Ectodermal cell (in vitro differentiated cells): ENCODE data around the gene CCDC87.

ENCODE experiments used
- H3K27ac ChIP-seq: 2 replicates; pipeline ENCODE4 v1.7.0; 2013; ENCODE audit warnings: mild to moderate bottlenecking, low read depth, low read length; ENCODE audit not compliant: insufficient read depth, poor library complexity, severe bottlenecking
- H3K27me3 ChIP-seq: 2 replicates; pipeline ENCODE4 v1.7.0; 2013; ENCODE audit warnings: mild to moderate bottlenecking, low read length; ENCODE audit not compliant: insufficient read depth, control insufficient read depth, poor library complexity, severe bottlenecking
- H3K36me3 ChIP-seq: one replicate; pipeline ENCODE4 v1.7.0; 2013; ENCODE audit warnings: low read length; ENCODE audit not compliant: control insufficient read depth, insufficient read depth
- H3K4me1 ChIP-seq: one replicate; pipeline ENCODE4 v1.7.0; 2013; ENCODE audit warnings: low read length; ENCODE audit not compliant: control insufficient read depth, insufficient read depth
- H3K4me3 ChIP-seq: 2 replicates; pipeline ENCODE4 v1.7.0; 2013; ENCODE audit warnings: low read depth, low read length, control low read depth; ENCODE audit not compliant: insufficient read depth
- H3K9me3 ChIP-seq: 2 replicates; pipeline ENCODE4 v1.7.0; 2013; ENCODE audit warnings: mild to moderate bottlenecking, low read length, moderate library complexity; ENCODE audit not compliant: control insufficient read depth
- WGBS, 2 experiments: methylation state at CpG; one replicate each; pipeline ENCODE4 v1.1.7; 2013; ENCODE audit warnings: missing lambda C conversion rate in 2 of 2; 5-methylcytosine and 5-hydroxymethylcytosine counted together

The CCDC87 gene

DNA sequence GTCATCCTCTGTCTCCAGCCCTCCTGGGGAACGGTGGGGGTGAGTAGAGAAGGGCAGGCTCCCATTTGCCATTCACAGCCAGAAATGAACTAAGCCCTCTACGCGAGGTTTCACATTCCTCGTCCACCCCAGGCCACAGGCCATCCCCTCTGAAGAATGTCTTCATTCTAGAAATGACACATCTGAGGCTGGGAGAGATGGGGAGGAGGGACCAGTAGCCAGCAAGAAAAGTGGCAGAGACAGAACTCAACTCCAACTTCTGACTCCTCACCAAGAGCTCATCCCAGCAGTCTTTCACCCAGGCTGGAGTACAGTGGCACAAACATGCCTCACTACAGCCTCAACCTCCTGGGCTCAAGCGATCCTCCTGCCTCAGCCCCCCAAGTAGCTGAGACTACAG lies 27.9 kb downstream of the CCDC87 start:
- H3K27ac ChIP-seq = no peak overlapping the region
- no peak overlapping the region for H3K4me3 ChIP-seq
- peaks cover 6% of the 10 kb centered on the region for H3K27me3 ChIP-seq
- WGBS, 2 experiments = 91 to 92% methylated on average over 5 of the region's 5 CpGs
- H3K9me3 ChIP-seq = no peaks in the 10 kb centered on the region
- H3K4me1 ChIP-seq = no peaks in the 10 kb centered on the region
- peaks cover 7% of the 10 kb centered on the region for H3K36me3 ChIP-seq

DNA sequence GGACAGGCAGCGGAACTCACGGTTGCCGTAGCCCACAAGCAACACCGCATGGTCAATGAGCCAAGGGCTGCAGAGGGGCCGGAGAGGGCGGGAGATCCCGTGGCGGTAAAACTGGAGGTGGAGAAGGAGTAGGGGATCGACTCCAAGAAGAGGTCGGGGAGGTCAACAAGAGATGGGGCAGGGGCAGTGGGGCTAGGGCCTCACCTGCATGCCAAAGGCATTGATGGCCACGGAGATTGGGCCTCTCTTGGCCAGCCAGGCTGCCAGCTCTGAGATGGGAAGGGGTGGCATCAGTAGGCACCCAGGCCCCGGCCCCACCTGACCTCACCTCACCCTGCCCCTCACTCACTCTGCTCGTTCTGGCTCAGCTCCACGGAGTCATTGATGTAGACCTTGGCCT lies 28.3 kb downstream of the CCDC87 start:
- H3K27ac ChIP-seq = no peak overlapping the region
- no peaks in the 10 kb centered on the region for H3K9me3 ChIP-seq
- H3K27me3 ChIP-seq = peaks cover 6% of the 10 kb centered on the region
- H3K36me3 ChIP-seq = peaks cover 7% of the 10 kb centered on the region
- 94% methylated on average over 14 of the region's 14 CpGs for WGBS, 2 experiments
- H3K4me3 ChIP-seq = no peak overlapping the region
- H3K4me1 ChIP-seq = no peaks in the 10 kb centered on the region

DNA sequence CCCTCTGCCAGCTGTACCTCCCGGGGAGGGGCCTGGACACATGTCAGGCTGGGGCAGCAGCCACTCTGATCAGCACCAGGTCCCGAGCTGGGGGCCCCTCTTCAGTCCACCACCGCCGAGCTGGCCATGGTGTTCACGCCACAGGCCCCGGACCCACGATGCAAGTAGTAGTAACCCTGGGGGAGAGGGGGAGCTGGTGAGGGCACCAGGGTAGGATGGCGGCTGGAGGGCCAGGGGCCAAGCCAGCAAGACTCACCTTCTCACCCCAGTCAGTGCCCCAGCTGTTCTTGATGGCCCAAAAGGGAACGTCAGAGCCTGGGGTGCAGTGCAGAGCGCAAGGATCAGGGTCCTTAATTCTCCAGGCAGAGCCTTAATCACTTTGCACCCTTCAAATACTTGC lies 29.0 kb downstream of the CCDC87 start:
- no peaks in the 10 kb centered on the region for H3K9me3 ChIP-seq
- no peak overlapping the region for H3K27ac ChIP-seq
- 94 to 96% methylated on average over 10 of the region's 10 CpGs for WGBS, 2 experiments
- H3K27me3 ChIP-seq = peaks cover 6% of the 10 kb centered on the region
- H3K4me1 ChIP-seq = no peaks in the 10 kb centered on the region
- H3K36me3 ChIP-seq = peaks cover 8% of the 10 kb centered on the region
- no peak overlapping the region for H3K4me3 ChIP-seq

DNA sequence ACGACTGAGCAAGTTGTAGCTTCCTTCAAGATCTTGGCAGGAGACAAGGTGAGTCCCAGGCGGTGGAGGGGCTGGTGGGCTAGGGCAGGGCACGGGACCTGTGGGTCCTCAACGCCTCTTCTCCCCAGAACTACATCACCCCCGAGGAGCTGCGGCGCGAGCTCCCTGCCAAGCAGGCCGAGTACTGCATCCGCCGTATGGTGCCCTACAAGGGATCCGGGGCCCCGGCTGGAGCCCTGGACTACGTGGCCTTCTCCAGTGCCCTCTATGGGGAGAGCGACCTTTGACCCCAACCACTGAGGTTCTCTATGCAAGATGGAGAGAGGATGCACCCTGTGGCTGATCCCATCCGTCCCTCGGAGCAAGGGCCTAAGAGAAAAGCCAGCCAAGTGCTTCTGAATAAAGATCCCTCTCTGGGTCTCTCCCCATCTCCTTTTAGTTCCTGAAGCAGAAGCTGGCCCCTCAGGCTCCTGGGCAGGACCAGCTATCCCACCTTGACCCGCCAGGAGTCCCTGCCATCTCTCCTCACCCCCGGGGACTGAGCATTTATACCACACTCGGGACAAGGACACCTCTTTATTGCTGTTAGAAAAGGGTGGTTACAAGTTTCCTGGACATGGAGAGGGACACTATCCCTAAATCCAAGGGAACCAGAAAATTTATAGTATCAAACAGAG lies 29.8 kb downstream of the CCDC87 start:
- H3K4me1 ChIP-seq = no peaks in the 10 kb centered on the region
- 94 to 95% methylated on average over 20 of the region's 20 CpGs for WGBS, 2 experiments
- peaks cover 14% of the 10 kb centered on the region for H3K36me3 ChIP-seq
- H3K27ac ChIP-seq = no peak overlapping the region
- no peak overlapping the region for H3K4me3 ChIP-seq
- H3K9me3 ChIP-seq = no peaks in the 10 kb centered on the region
- H3K27me3 ChIP-seq = peaks cover 6% of the 10 kb centered on the region

DNA sequence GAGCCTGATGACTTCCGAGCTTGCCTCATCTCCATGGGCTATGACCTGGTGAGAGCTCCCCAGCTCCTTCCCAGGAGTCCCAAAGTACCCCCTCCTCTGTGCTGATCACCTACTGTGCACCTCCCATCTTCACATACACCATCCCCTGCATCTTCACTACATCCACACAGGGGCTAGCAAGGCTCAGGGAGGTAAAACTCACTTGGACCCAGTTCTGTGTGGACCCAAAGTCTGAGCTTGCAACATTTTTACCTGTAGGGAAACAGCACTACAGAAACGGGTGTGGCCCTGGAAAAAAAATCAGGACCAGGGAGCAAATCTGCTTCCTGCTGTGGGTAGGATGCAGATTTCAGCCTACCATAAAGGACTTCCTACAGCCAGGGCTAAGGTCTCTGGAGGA lies 30.6 kb downstream of the CCDC87 start:
- WGBS, 2 experiments = 93 to 98% methylated on average over 2 of the region's 2 CpGs
- no peaks in the 10 kb centered on the region for H3K9me3 ChIP-seq
- peaks cover under 1% of the 10 kb centered on the region for H3K27me3 ChIP-seq
- no peaks in the 10 kb centered on the region for H3K4me1 ChIP-seq
- H3K36me3 ChIP-seq = peaks cover 17% of the 10 kb centered on the region
- no peak overlapping the region for H3K27ac ChIP-seq
- H3K4me3 ChIP-seq = no peak overlapping the region

DNA sequence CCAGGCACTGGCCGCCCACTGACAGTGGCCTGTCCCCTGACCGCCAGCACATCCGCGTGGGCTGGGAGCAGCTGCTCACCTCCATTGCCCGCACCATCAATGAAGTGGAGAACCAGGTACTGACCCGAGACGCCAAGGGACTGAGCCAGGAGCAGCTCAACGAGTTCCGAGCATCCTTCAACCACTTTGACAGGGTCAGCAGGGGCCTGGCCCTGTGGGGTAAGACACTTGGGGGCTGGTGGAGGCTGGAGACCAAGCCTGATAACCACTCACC lies 31.0 kb downstream of the CCDC87 start:
- Histone ChIP-seq H3K9me3 (no peaks in the 10 kb centered on the region), H3K36me3 (peaks cover 17% of the 10 kb centered on the region), H3K27ac (no peak overlapping the region), H3K4me1 (no peaks in the 10 kb centered on the region), H3K4me3 (no peak overlapping the region), H3K27me3 (no peaks in the 10 kb centered on the region)
- 96% methylated on average over 9 of the region's 9 CpGs for WGBS, 2 experiments

DNA sequence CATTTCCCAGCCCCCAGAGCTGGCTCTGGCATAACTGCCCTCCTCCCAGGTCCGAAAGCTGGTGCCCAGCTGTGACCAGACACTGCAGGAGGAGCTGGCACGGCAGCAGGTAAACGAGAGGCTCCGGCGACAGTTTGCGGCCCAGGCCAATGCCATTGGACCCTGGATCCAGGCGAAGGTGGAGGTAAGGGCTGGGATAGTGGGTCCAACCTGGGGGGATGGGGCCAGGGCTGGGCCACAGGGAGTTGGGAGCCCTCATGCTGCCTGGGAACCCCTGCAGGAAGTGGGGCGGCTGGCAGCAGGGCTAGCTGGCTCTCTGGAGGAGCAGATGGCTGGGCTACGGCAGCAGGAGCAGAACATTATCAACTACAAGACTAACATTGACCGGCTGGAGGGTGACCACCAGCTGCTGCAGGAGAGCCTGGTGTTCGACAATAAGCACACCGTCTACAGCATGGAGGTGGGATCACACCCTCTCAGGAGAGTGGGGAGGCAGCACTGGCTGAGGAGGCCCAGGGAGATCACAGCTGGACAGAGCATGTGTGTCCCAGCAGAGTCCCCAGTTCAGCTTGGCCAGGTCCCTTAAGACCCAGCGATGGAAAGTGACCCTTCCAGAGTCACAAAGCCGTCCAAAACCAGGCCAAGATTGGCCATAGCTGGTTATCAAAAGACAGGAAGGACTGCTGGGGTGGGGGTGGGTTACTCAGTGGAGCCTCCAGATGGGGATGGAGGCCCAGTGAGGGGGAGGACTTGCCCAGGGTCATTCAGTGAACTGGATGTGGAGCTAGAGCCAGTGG lies 31.5 kb downstream of the CCDC87 start:
- no peak overlapping the region for H3K4me3 ChIP-seq
- no peaks in the 10 kb centered on the region for H3K27me3 ChIP-seq
- H3K27ac ChIP-seq = no peak overlapping the region
- 94% methylated on average over 14 of the region's 14 CpGs for WGBS, 2 experiments
- H3K36me3 ChIP-seq = peaks cover 17% of the 10 kb centered on the region
- no peaks in the 10 kb centered on the region for H3K9me3 ChIP-seq
- no peaks in the 10 kb centered on the region for H3K4me1 ChIP-seq

DNA sequence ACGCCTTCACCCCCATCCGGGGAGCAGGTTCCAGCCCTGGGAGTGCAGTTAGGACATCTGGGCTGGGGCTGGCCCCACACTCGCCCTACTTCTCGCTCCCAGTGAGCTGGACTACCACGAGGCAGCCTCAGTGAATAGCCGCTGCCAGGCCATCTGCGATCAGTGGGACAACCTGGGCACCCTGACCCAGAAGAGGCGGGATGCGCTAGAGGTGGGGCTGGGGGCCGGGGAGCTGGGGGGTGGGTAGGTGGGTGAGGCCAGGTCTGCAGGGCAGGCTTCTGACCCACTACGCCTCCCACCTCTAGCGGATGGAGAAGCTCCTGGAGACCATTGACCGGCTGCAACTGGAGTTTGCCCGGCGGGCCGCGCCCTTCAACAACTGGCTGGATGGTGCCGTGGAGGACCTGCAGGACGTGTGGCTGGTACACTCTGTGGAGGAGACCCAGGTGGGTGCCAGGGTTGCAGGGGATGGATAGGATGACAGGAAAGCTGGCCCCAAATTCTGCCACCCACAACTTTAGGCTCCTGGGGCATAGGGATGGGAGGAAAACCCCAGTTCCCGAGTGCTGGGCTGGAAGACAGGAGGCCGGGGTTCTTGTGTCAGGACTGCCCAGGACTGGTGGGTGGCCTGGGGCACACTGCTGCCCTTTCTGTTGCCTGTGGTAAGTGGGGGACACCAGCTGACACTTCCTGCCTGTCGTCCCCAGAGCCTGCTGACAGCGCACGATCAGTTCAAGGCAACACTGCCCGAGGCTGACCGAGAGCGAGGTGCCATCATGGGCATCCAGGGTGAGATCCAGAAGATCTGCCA lies 32.8 kb downstream of the CCDC87 start:
- Histone ChIP-seq H3K27me3 (no peaks in the 10 kb centered on the region), H3K36me3 (peaks cover 17% of the 10 kb centered on the region), H3K27ac (no peak overlapping the region), H3K4me1 (no peaks in the 10 kb centered on the region), H3K9me3 (no peaks in the 10 kb centered on the region), H3K4me3 (no peak overlapping the region)
- WGBS, 2 experiments = 92% methylated on average over 27 of the region's 27 CpGs

DNA sequence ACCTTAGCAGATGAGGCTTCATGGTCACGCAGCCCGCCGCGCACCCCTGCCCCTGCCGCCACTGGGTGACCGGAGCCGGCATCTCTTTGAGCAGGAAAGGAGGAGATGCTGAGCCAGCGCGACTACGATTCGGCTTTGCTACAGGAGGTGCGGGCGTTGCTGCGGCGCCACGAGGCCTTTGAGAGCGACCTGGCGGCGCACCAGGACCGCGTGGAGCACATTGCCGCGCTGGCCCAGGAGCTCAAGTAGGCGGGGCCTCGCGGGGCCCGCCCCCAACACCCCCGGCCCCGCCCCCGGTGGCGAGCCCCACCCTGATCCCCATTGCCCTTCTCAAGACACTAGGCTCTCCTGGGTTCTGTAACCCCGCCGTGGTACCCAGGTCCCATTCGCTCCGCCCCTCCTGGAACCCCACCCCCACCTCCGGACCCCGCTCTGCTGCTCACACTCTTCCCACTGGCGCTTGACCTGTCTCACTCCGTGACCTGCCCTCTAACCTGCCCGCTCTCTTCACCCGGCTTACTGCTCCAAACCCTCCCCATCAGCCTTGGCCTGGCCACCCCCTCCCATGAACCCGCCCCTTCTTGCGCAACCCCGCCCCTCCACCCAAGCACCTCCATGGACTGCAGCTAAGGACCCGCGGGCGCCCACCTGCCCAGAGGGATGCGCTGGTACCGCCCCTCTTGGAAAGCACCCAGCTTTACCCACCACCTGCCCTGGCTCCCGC lies 33.6 kb downstream of the CCDC87 start:
- no peak overlapping the region for H3K27ac ChIP-seq
- H3K4me3 ChIP-seq = no peak overlapping the region
- H3K4me1 ChIP-seq = no peaks in the 10 kb centered on the region
- H3K36me3 ChIP-seq = peaks cover 17% of the 10 kb centered on the region
- H3K27me3 ChIP-seq = no peaks in the 10 kb centered on the region
- no peaks in the 10 kb centered on the region for H3K9me3 ChIP-seq
- WGBS, 2 experiments = 94 to 95% methylated on average over 50 of the region's 50 CpGs
